ENCODE data around the gene CELF1. TPM values are rescaled to one million over a fixed set of nuclear protein-coding genes. Genes with fewer than 3 reads are reported as not detected.
"Not testable (repeated sequence)": the region's sequence is repeated elsewhere in the genome, so short reads cannot be mapped to it uniquely, and the experiment has no call there.

The CELF1 gene
- polyA plus RNA-seq, 1 donor: 79.2 TPM

DNA sequence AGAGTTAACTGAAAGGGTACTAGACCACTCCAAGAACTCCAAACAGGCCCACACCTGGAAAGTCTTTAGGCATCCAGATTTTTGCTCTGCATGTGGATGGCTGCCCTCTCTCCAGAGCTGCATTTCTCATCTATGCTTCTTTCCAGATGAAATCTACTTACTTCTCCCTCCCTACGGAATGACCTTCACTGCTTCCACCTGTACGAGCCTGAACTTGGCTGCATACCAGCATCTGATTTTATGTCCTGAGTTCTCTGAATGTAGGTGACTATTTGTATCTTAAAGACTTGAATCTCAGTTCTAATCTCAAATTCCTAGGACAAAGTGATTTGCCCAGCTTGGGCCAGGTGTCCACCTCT, 13.3 kb downstream of the CELF1 start:
- H3K9me3 ChIP-seq (ENCODE audit: control insufficient read depth, low read depth, low read length): no peaks in the 10 kb centered on the region
- no peak overlapping the region for H3K27ac ChIP-seq (ENCODE audit: low read length)
- no peaks in the 10 kb centered on the region for H3K27me3 ChIP-seq (ENCODE audit: control insufficient read depth, insufficient read depth, low read length)
- no peaks in the 10 kb centered on the region for H3K36me3 ChIP-seq (ENCODE audit: control insufficient read depth, insufficient read depth, low read length)
- no CpG with 5 or more reads among the region's 2 CpGs for WGBS (ENCODE audit: insufficient coverage, low lambda C conversion rate)
- no peak for DNase-seq
- H3K4me1 ChIP-seq (ENCODE audit: control insufficient read depth, insufficient read depth, low read length): no peaks in the 10 kb centered on the region
- no peak overlapping the region for H3K4me3 ChIP-seq (ENCODE audit: low read length)

DNA sequence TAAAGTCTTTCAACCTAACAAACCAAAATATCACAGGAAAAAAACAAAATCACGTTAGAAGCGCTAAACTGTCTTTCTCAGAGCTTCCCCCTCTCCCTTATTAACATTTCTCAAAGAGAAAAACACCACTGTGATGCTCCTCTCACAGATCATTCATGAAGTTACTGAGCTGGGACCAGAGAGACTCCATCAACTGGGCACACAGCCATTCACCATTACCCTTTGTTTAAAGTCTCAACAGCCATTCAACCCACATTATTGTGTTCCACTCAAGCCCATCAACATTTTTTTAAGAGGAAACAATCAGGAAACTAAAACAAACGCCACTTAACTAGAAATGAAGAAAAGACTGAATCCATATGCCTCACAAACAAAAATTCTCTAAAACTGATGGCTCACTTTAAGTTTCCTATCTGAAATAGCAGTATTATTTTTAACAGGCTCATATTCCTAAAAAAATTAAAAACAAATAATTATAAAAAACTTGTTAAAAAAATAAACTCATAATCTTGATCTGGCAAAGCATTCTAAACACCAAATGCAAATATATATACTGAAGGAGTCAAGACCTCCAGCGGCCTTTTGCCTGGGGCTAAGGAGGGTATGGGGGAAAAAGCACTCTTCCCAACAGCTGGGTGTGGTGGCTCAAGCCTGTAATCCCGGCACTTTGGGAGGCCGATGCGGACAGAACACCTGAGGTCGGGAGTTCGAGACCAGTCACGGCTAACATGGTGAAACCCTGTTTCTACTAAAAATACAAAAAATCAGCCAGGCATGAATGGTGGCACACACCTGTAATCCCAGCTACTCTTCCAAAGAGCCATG, 14.0 kb downstream of the CELF1 start:
- Histone ChIP-seq H3K9me3 (ENCODE audit: control insufficient read depth, low read depth, low read length) (no peaks in the 10 kb centered on the region), H3K4me3 (ENCODE audit: low read length) (no peak overlapping the region), H3K4me1 (ENCODE audit: control insufficient read depth, insufficient read depth, low read length) (no peaks in the 10 kb centered on the region), H3K27me3 (ENCODE audit: control insufficient read depth, insufficient read depth, low read length) (no peaks in the 10 kb centered on the region), H3K36me3 (ENCODE audit: control insufficient read depth, insufficient read depth, low read length) (no peaks in the 10 kb centered on the region), H3K27ac (ENCODE audit: low read length) (no peak overlapping the region)
- DNase-seq: no peak
- 68% methylated on average over 2 of the region's 10 CpGs for WGBS (ENCODE audit: insufficient coverage, low lambda C conversion rate)

DNA sequence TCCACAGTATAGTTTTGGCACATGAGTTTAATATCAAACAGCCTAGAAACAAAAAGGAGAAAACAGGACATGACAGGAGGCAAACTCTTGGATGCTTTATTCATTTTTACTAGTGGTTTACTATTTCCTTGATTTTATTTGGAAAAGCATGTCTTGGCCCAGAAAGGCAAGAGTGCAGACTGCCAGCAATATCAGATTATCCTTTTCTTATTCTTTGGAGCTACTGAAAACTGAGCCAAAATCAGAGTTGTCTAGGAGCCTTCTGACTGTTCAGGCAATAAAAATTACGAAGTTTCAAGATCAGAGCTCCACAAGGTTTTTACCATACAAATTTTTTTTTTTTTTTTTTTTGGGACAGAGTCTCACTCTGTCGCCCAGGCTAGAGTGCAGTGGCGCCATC, 16.0 kb downstream of the CELF1 start:
- Histone ChIP-seq H3K27ac (ENCODE audit: low read length) (no peak overlapping the region), H3K4me1 (ENCODE audit: control insufficient read depth, insufficient read depth, low read length) (no peaks in the 10 kb centered on the region), H3K27me3 (ENCODE audit: control insufficient read depth, insufficient read depth, low read length) (no peaks in the 10 kb centered on the region), H3K4me3 (ENCODE audit: low read length) (no peak overlapping the region), H3K9me3 (ENCODE audit: control insufficient read depth, low read depth, low read length) (no peaks in the 10 kb centered on the region), H3K36me3 (ENCODE audit: control insufficient read depth, insufficient read depth, low read length) (no peaks in the 10 kb centered on the region)
- no peak for DNase-seq
- no CpG with 5 or more reads among the region's 3 CpGs for WGBS (ENCODE audit: insufficient coverage, low lambda C conversion rate)

DNA sequence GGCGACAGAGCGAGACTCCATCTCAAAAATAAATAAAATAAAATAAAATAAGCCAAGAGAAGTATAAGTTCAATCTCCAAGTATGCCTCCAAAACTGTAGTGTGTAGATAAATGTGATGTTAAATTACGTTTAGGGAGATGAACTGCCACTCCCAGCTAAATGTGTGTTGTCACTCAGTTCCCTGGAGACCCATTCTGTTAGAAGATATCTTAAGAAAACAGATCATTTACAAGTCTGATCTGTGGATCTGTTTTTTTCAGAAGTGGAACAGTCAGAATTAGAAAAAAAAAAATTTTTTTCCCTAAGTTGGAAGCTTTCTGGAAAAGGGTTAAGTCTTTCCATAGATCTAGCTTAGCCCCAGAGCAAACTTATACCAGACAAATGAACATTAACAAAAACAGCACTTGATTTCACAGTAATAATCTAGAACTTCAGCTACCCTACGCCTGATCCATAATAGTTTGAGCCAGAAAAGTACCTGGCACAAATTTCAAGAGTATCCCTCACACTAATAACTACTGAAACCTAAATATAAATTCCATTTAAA, 18.2 kb downstream of the CELF1 start:
- no peak for DNase-seq
- H3K27me3 ChIP-seq (ENCODE audit: control insufficient read depth, insufficient read depth, low read length): no peaks in the 10 kb centered on the region
- no peaks in the 10 kb centered on the region for H3K4me1 ChIP-seq (ENCODE audit: control insufficient read depth, insufficient read depth, low read length)
- no peak overlapping the region for H3K27ac ChIP-seq (ENCODE audit: low read length)
- no peaks in the 10 kb centered on the region for H3K9me3 ChIP-seq (ENCODE audit: control insufficient read depth, low read depth, low read length)
- peaks cover 4% of the 10 kb centered on the region for H3K36me3 ChIP-seq (ENCODE audit: control insufficient read depth, insufficient read depth, low read length)
- WGBS (ENCODE audit: insufficient coverage, low lambda C conversion rate): no CpG with 5 or more reads among the region's 4 CpGs
- H3K4me3 ChIP-seq (ENCODE audit: low read length): no peak overlapping the region

DNA sequence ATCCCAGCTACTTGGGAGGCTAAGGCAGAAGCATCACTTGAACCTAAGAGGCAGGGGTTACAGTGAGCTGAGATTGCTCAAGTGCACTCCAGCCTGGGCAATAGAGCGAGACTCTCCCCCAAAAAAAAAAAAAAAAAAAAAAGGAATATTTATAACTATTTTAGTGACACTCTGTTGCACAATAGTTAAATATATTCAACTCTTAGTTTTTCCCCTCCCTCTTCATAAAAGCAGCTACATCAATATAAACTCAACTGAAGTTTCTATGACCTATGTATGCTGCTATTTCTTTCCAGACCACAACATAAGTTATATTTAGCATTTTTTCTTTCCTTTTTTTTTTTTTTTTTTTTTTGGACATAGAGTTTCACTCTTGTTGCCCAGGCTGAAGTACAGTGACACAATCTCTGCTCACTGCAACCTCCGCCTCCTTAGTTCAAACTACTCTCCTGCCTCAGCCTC, 19.2 kb downstream of the CELF1 start:
- no peaks in the 10 kb centered on the region for H3K27me3 ChIP-seq (ENCODE audit: control insufficient read depth, insufficient read depth, low read length)
- WGBS (ENCODE audit: insufficient coverage, low lambda C conversion rate): no CpG with 5 or more reads among the region's 2 CpGs
- no peaks in the 10 kb centered on the region for H3K4me1 ChIP-seq (ENCODE audit: control insufficient read depth, insufficient read depth, low read length)
- no peak for DNase-seq
- H3K36me3 ChIP-seq (ENCODE audit: control insufficient read depth, insufficient read depth, low read length): peaks cover 9% of the 10 kb centered on the region
- no peak overlapping the region for H3K4me3 ChIP-seq (ENCODE audit: low read length)
- no peak overlapping the region for H3K27ac ChIP-seq (ENCODE audit: low read length)
- no peaks in the 10 kb centered on the region for H3K9me3 ChIP-seq (ENCODE audit: control insufficient read depth, low read depth, low read length)

DNA sequence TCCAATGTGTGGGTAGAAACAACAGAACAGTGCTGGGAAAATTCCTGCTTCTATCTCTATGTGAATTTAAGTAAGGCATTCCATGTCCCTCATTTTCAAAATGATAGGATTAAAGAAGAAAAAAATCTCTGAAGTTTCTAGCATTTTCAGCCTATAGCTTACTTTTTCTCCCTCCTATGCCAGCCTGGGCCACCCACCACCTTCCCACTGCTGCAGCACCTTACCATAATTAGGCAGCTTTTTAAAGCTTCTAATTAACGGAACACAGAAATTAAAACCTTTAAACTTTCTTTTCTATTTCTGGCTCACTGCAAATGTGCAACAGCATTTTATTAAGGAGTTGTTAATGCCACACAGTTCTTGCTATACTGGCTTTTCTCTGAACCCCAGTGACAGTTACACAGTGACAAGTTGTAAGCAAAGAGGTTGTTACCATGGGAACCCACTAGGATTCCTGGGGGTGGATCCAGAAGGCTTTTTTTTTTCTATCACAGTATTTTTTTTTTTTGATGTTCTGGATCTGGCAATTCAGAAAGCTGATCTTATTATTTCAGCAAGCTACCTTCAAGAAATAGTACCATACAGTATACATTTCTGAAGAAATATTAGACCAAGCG, 20.2 kb downstream of the CELF1 start:
- no peaks in the 10 kb centered on the region for H3K4me1 ChIP-seq (ENCODE audit: control insufficient read depth, insufficient read depth, low read length)

DNA sequence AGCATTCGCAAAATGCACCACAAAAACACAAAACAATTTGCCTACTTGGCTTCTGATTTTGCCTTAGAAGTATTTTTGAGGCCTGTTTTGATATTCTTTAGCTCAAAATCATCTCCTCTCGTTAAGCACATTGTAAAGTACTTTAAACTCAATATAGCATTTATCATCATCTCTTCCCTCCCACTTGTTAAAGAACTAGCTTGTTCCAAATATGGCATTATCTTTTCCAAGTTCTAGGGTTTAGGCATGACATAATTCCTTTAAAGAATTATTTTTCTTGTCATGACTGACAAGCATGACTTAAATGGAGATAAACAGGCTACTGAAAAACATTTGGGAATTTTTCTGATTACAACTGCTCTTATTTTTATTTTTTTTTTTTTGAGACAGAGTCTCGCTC, 21.3 kb downstream of the CELF1 start:
- Histone ChIP-seq H3K27ac (ENCODE audit: low read length) (no peak overlapping the region), H3K4me1 (ENCODE audit: control insufficient read depth, insufficient read depth, low read length) (no peaks in the 10 kb centered on the region), H3K36me3 (ENCODE audit: control insufficient read depth, insufficient read depth, low read length) (peaks cover 9% of the 10 kb centered on the region), H3K4me3 (ENCODE audit: low read length) (no peak overlapping the region), H3K27me3 (ENCODE audit: control insufficient read depth, insufficient read depth, low read length) (no peaks in the 10 kb centered on the region), H3K9me3 (ENCODE audit: control insufficient read depth, low read depth, low read length) (no peaks in the 10 kb centered on the region)
- no CpG with 5 or more reads among the region's 3 CpGs for WGBS (ENCODE audit: insufficient coverage, low lambda C conversion rate)
- no peak for DNase-seq

More for the DNA sequence above, 20.2 kb downstream of the CELF1 start:
- H3K9me3 ChIP-seq (ENCODE audit: control insufficient read depth, low read depth, low read length): no peaks in the 10 kb centered on the region
- no CpG with 5 or more reads among the region's 2 CpGs for WGBS (ENCODE audit: insufficient coverage, low lambda C conversion rate)
- no peaks in the 10 kb centered on the region for H3K27me3 ChIP-seq (ENCODE audit: control insufficient read depth, insufficient read depth, low read length)
- H3K4me3 ChIP-seq (ENCODE audit: low read length): no peak overlapping the region
- no peak overlapping the region for H3K27ac ChIP-seq (ENCODE audit: low read length)
- DNase-seq: no peak
- peaks cover 9% of the 10 kb centered on the region for H3K36me3 ChIP-seq (ENCODE audit: control insufficient read depth, insufficient read depth, low read length)

DNA sequence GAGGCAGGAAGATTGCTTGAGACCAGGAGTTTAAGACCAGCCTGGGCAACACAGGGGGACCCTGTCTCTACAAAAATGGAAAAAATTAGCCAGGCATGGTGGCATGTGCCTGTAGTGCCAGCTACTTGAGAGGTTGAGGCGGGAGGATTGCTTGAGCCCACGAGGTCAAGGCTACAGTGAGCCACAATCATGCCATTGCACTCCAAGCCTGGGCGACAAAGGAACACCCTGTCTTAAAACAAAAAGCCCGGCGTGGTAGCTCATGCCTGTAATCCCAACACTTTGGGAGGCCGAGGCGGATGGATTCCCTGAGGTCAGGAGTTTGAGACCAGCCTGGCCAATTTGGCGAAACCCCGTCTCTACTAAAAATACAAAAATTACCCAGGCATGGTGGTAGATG, 22.2 kb downstream of the CELF1 start:
- not testable (repeated sequence) for H3K27me3 ChIP-seq (ENCODE audit: control insufficient read depth, insufficient read depth, low read length); DNase-seq; H3K27ac ChIP-seq (ENCODE audit: low read length); H3K4me1 ChIP-seq (ENCODE audit: control insufficient read depth, insufficient read depth, low read length); H3K9me3 ChIP-seq (ENCODE audit: control insufficient read depth, low read depth, low read length); H3K4me3 ChIP-seq (ENCODE audit: low read length); H3K36me3 ChIP-seq (ENCODE audit: control insufficient read depth, insufficient read depth, low read length)
- WGBS (ENCODE audit: insufficient coverage, low lambda C conversion rate): no CpG with 5 or more reads among the region's 9 CpGs

DNA sequence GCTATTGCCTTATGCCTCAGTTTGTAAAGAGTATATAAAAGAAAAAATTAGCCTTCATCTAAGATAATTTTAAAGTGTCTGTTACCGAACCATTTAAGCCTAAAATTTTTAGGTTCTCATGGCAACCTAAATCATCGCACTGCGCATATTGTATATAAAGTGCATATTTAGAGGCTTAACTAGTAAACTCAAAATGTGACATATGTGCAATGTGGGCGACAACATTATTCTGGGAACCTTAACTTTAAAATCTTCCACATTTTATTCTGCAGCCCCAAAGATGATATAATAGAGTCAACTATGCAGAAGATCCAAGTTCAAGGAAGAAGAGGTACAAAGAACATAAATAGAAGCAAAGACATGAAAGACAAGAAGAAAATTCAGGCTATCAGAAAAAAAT, 23.0 kb downstream of the CELF1 start:
- WGBS (ENCODE audit: insufficient coverage, low lambda C conversion rate): 90% methylated on average over 2 of the region's 4 CpGs
- Histone ChIP-seq H3K36me3 (ENCODE audit: control insufficient read depth, insufficient read depth, low read length) (peaks cover 9% of the 10 kb centered on the region), H3K9me3 (ENCODE audit: control insufficient read depth, low read depth, low read length) (no peaks in the 10 kb centered on the region), H3K27ac (ENCODE audit: low read length) (no peak overlapping the region), H3K4me3 (ENCODE audit: low read length) (no peak overlapping the region), H3K4me1 (ENCODE audit: control insufficient read depth, insufficient read depth, low read length) (no peaks in the 10 kb centered on the region), H3K27me3 (ENCODE audit: control insufficient read depth, insufficient read depth, low read length) (no peaks in the 10 kb centered on the region)
- DNase-seq: no peak

DNA sequence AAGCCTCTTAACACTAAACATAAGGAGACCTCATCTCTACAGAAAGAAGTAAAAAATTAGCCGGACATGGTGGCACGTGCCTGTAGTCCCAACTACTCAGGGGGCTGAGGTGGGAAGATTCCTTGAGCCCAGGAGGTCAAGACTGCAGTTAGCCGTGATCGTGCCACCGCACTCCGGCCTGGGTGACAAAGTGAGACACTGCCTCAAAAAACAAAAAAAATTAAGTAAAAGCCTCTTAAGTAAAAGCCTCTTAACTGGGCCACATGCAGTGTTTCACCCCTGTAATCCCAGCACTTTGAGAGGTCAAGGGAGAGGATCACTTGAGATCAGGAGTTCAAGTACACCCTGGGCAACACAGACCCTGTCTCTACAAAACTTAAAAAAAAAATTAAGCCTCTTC, 25.7 kb downstream of the CELF1 start:
- Histone ChIP-seq H3K27me3 (ENCODE audit: control insufficient read depth, insufficient read depth, low read length) (no peaks in the 10 kb centered on the region), H3K4me1 (ENCODE audit: control insufficient read depth, insufficient read depth, low read length) (peaks cover 13% of the 10 kb centered on the region), H3K4me3 (ENCODE audit: low read length) (no peak overlapping the region), H3K27ac (ENCODE audit: low read length) (no peak overlapping the region), H3K9me3 (ENCODE audit: control insufficient read depth, low read depth, low read length) (no peaks in the 10 kb centered on the region), H3K36me3 (ENCODE audit: control insufficient read depth, insufficient read depth, low read length) (peaks cover 9% of the 10 kb centered on the region)
- DNase-seq: no peak
- no CpG with 5 or more reads among the region's 6 CpGs for WGBS (ENCODE audit: insufficient coverage, low lambda C conversion rate)

Measured in large intestine (tissue), 3 donors.